Motor neuron (in vitro differentiated cells): ENCODE results near the gene SHC1. TPM values are rescaled to one million over a fixed set of nuclear protein-coding genes. Genes with fewer than 3 reads are reported as not detected.

Source experiments
- ATAC-seq, 8 experiments: fragments of 200-7000 bp; cut with Tn5 transposase; replicated peaks in 6 of 8; 2 replicates each; pipeline ENCODE4 v1.8.0; 2021; ENCODE audit warnings: mild to moderate bottlenecking in 8 of 8, moderate library complexity in 8 of 8
- H3K27ac ChIP-seq, 2 donors: fragments of 250-450 bp; sonication (Bioruptor Pico); 2 replicates each; pipeline ENCODE4 v1.9.0; 2021; ENCODE audit warnings: antibody characterized with exemption in 2 of 2, mild to moderate bottlenecking in 2 of 2, moderate library complexity in 1 of 2
- H3K4me1 ChIP-seq, 2 donors: fragments of 250-450 bp; sonication (Bioruptor Pico); replicated peaks in 1 of 2; 2 replicates each; pipeline ENCODE4 v1.6.1; 2021; ENCODE audit warnings: antibody characterized with exemption in 2 of 2, mild to moderate bottlenecking in 2 of 2, moderate library complexity in 1 of 2
- H3K4me3 ChIP-seq, 5 donors: fragments of 250-450 bp; sonication (Bioruptor Pico); 2 replicates each; pipeline ENCODE4 v1.9.0; 2021; ENCODE audit warnings: antibody characterized with exemption in 5 of 5, mild to moderate bottlenecking in 5 of 5, moderate library complexity in 4 of 5
- WGBS, 10 experiments: fragments of 450-650 bp; shearing (Covaris generic); methylation state at CpG; one replicate each; pipeline ENCODE4 v1.0.0; 2022; 5-methylcytosine and 5-hydroxymethylcytosine counted together
- in situ Hi-C, 9 experiments: fragments of 400-800 bp; cut with MboI; loops; one replicate each; pipeline ENCODE4 v1.15.0; 2021; ENCODE audit warnings: low sequenced_read_pairs in 9 of 9, low pct_unique_long_range_greater_than_20kb in 2 of 9; ENCODE audit not compliant: unreplicated experiment in 9 of 9
- total RNA-seq, 8 experiments: library from RNA; unstranded; fragments of 300-600 nt; gene quantifications; 2 replicates each; pipeline versions ENCODE4 v1.2.3 to v1.2.4, GENCODE V29; 2022

The SHC1 gene
- total RNA-seq, 8 experiments from 2014 or later: 24.8 to 184 (median 53.5) TPM

DNA sequence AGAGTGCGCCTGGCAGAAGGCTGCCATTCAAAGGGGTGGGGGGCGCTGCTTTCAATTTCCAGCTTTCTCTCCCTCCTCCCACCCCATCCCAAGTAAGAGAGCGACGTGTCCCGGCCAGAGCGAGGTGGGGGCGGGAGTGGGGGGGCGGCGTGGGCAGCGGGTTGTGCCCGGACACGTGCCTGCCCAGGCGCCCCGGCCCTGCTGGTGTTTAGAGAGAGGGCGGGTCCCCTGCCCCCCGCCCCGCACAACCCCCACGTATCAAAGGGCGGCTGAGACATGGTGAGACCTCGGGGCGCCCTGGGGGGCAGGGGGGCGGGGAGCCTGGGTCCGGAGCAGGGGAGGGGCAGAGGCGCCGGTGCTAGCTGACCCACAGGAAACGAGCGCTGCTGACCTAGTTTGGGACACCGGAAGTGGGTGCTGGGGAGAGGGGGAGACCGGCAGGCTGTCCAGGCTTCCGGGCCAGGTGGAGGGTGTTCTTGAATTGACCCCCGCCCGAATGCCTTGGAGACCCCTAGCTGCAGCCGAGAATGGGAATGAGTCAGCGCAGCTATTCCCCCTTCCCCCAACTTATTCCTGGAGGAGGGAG is 33.3 kb upstream of the SHC1 start:
- Histone ChIP-seq H3K27ac (peak overlapping the region; percentile 91 to 93), H3K4me3 (peak overlapping the region; percentile 44 to 70 (median 54)), H3K4me1 (peaks cover 20 to 29% of the 10 kb centered on the region in 2 donors)
- in situ Hi-C loops: no loop called here
- 0 to 2% methylated on average over 5 to 8 of the region's 34 CpGs; no CpG with 5 or more reads in 8 of the 10 experiments for WGBS, 10 experiments
- ATAC-seq: peak in 7 of 8 experiments; percentile 0 to 21 (median 6)

DNA sequence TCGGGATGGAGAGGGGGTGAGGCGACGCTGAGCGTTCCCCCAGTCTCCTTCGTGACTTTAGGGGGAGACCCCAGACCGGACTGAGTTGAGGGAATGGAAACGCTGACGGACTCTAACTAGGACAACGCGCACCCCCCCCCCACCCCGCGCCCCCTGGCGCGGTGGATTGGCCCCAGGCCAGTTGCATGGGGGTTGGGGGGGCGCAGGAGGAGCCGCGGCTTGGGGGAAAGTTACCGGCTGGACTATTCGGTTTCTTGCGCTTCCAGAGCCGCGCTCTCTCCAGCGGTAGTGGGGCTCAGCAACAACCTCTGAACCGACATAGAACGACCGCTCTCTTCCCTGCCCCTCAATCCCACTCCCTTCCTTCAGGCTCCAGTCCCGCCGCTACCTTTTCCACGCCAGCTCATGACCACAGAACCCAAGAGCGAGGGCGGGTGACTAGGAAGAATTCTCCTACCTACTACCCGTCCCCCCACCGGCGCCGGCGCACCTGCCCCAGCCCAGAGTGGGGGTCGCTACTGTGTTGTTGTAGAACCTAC is 32.7 kb upstream of the SHC1 start:
- peaks cover 19 to 26% of the 10 kb centered on the region in 2 donors for H3K4me1 ChIP-seq
- no peak for ATAC-seq
- in situ Hi-C loops: no loop called here
- WGBS, 10 experiments: 0 to 3% (median 0%) methylated on average over 1 to 9 of the region's 37 CpGs; no CpG with 5 or more reads in 7 of the 10 experiments
- H3K27ac ChIP-seq: peak overlapping the region; percentile 91 to 93
- H3K4me3 ChIP-seq: peak overlapping the region; percentile 44 to 70 (median 54)

DNA sequence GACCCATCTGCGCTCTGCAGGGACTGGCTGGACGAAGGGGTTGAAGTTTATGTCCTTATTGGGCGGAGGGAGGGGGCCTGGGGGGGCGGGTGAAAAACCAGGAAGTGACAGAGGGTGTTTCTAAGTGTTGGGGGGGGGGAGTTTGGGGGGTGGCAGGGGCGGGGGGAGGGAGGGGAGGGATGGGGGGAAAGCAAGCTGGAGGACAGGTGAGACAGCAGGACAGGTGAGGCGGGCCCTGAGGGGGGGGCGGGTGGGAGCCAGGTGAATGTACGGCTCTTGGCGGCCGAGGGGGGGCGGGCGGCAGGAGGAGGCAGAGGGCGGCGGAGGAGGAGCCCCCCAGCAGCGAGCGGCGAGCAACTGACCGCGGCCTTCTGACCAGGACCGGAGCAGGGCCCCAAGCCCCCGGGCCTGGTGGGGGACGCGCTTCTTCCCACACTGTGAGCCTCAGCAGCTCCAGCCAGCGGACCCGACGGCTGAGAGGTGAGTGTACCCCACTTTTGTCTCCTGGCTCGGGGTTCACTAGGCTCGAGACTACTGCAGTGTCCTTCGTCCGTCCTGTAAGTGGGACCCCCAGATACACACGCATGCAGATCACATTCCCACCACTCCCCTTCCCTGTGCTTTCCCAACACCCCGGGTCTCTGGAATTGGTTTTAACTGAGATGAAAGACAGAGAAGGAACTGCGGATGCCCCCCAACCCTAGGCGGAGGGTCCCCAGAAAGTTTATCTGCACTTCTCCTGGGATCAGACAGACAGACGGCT is 32.1 kb upstream of the SHC1 start, which contains the start of gene ZBTB7B:
Gene ZBTB7B, plus strand, starts transcription at position 339 of the 763 bp plus-strand sequence. CDS start 11,859 bp downstream, outside the sequence.
- peak within 1 kb of the TSS; percentile 49 to 74 (median 56) for H3K4me3 ChIP-seq
- peaks cover 16 to 24% of the 10 kb centered on the region in 2 donors for H3K4me1 ChIP-seq
- peak within 1 kb of the TSS; percentile 91 to 93 for H3K27ac ChIP-seq
- peak in 4 of 8 experiments; percentile 0 to 6 (median 3) for ATAC-seq
- WGBS, 10 experiments: 0 to 6% (median 4%) methylated on average over 1 to 11 of the region's 35 CpGs; no CpG with 5 or more reads in 6 of the 10 experiments
- in situ Hi-C loops: no loop called here

DNA sequence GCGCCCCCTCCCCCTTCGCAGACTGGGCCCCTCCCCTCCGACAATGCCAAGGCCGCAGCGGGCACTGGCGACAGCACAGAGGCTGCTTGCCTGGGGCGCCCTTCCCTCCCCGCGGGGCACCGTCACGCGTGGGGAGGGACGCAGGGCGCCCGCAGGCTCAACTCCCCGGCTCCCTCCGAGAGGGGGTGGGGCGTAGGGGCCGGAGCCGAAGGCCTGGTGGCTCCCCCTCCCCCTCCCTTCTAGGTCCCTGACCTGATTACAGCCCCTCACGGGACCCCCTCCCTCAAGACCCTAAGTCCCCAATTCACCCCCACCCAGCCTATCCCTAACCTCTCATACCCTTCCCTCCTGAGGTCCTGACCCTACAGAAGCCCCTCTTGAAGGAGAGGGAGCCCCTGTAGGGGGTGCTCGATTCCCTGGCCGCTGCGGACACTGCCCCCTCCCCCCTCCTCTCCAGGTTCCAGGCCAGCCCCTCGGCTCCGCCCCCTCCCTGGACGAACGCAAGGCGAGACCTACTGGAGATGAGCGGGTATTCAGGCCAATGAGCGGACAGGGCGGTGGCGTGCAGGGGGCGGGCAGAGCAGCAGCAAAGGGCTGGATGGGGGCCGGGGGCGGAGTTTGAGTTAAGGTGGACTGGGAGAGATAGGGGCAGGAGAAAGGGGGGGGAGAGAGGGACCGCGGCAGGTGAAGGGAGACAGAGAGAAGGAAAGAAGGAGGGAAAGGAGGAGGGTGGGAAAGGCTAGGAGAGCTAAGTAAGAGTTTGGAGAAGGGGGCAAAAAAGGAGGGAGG is 31.3 kb upstream of the SHC1 start:
- ATAC-seq: peak; percentile 65 to 76 (median 68)
- in situ Hi-C loops: no loop called here
- peak overlapping the region; percentile 86 to 87 for H3K27ac ChIP-seq
- H3K4me3 ChIP-seq: peak overlapping the region; percentile 49 to 74 (median 56)
- H3K4me1 ChIP-seq: peaks cover 16 to 24% of the 10 kb centered on the region in 2 donors
- WGBS, 10 experiments: 0% methylated on average over 5 of the region's 38 CpGs; no CpG with 5 or more reads in 9 of the 10 experiments

DNA sequence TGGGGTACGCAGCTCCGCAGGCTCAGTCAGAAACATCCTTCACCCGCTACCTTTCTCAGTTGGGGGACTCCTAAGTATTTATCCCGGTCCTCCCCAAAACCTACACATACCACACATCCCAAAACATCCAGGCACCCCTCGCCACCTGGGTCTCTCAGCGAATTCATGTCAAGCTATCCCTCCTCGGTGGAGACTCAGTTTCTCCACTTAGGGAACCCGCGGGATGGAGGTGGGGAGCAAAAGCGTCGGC is 30.8 kb upstream of the SHC1 start:
- peak overlapping the region; percentile 49 to 74 (median 56) for H3K4me3 ChIP-seq
- in situ Hi-C loops: no loop called here
- ATAC-seq: peak in 1 of 8 experiments; percentile 6
- peak overlapping the region; percentile 86 to 87 for H3K27ac ChIP-seq
- H3K4me1 ChIP-seq: peaks cover 16 to 24% of the 10 kb centered on the region in 2 donors
- WGBS, 10 experiments: 0% methylated on average over 2 of the region's 11 CpGs; no CpG with 5 or more reads in 8 of the 10 experiments

DNA sequence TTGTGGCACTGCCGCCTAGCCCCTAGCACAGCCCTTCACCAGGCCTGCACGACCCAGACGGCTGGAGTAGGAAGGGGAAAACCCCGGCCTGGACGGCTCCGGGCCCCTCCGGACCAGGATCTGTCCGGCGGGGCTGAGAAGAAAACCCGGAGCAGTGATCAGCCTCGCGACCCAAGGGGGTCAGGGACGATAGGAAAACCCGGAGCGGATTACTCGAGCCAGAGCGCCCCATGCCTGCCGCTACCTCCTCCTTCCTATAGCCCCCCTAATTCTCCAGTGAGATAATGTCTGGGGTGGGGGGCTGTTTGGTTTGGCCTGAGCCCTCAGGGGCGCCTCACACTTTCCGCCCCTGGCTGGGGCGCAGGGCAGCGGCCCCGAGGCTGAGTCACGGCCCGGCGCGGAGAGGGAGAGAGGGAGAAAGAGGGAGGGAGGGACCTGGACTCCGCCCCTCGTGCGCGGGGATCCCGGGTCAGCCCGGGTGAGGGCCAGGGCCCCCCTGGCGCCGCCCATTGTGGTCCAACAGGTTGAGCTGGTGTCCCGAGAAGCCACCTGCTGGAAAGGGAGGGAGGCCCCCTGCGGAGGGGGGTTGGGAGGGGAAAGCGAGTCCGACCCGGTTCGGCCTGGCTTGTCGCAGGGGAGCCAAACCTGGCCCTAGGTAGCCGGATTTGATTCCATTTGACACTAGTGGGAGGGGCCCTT is 30.3 kb upstream of the SHC1 start:
- H3K4me3 ChIP-seq: peak overlapping the region; percentile 49 to 74 (median 56)
- ATAC-seq: peak; percentile 41 to 62 (median 56)
- H3K27ac ChIP-seq: peak overlapping the region; percentile 86 to 87
- peaks cover 16 to 24% of the 10 kb centered on the region in 2 donors for H3K4me1 ChIP-seq
- in situ Hi-C loops: no loop called here
- WGBS, 10 experiments: 0% methylated on average over 3 to 13 of the region's 43 CpGs; no CpG with 5 or more reads in 6 of the 10 experiments

DNA sequence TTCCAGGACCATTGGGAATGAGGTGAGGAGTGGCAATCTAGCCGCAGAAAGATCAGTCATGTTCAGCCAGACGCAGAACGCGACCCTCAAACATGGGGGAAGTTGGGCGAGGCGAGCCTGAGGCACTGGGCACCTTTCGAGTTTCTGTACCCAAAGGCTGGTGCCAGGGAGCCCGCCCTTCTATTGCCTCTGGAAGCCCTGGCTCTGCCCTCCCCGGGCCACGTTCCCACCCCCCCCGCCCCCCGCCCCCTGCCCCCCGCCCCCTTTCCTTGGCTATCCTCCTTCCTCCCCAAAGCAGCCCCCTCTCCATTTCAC is 29.8 kb upstream of the SHC1 start:
- H3K4me3 ChIP-seq: peak overlapping the region; percentile 49 to 74 (median 56)
- 0% methylated on average over 1 to 4 of the region's 13 CpGs; no CpG with 5 or more reads in 7 of the 10 experiments for WGBS, 10 experiments
- in situ Hi-C loops: no loop called here
- H3K27ac ChIP-seq: peak overlapping the region; percentile 86 to 87
- H3K4me1 ChIP-seq: peaks cover 19 to 22% of the 10 kb centered on the region in 2 donors
- no peak for ATAC-seq

DNA sequence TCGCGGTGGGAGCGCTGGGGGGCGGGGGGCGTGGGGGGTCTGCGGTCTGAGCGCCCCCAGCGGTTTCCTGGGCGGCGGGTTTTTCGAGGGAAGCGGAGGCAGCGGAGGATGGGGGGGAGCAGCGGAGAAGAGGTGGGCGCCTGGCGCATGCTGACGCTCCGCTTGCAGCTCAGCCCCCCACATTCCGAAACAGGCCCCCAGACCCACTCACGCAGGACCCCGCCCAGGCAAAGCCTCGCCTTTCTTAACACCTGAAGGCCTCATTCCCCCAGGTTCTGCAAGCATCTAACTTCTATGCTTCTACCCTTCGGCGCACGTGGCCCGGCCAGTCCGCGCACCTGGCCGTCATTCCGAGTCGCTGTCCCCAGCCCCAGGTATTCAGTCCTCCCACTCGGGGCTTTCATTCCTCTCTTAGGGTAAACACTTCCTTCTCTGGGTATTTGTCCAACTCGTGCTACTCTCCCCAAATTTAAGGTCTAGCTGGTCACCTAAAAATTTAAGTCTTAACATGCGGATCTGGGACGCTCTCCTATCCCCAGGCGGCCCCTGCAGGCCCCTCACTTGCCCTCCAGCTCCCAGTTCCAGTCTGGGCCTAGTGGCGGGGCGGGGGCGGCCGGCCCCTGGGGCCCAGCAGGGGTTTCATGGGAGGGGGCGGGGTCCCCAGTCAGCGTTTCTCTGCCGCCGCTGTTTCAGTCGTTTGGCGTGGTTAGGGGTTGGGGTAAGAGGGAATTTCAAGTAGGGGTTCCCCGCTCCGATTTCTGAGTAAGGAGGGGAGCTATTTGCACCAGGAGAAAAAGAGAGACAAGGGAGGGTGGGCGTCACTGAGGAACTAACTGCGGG is 29.2 kb upstream of the SHC1 start:
- in situ Hi-C loops: no loop called here
- Histone ChIP-seq H3K27ac (peak overlapping the region; percentile 86 to 87), H3K4me1 (peaks cover 16% of the 10 kb centered on the region in 2 donors), H3K4me3 (peak overlapping the region; percentile 49 to 74 (median 56))
- WGBS, 10 experiments: 0 to 6% (median 0%) methylated on average over 1 to 16 of the region's 50 CpGs; no CpG with 5 or more reads in 4 of the 10 experiments
- no peak for ATAC-seq

DNA sequence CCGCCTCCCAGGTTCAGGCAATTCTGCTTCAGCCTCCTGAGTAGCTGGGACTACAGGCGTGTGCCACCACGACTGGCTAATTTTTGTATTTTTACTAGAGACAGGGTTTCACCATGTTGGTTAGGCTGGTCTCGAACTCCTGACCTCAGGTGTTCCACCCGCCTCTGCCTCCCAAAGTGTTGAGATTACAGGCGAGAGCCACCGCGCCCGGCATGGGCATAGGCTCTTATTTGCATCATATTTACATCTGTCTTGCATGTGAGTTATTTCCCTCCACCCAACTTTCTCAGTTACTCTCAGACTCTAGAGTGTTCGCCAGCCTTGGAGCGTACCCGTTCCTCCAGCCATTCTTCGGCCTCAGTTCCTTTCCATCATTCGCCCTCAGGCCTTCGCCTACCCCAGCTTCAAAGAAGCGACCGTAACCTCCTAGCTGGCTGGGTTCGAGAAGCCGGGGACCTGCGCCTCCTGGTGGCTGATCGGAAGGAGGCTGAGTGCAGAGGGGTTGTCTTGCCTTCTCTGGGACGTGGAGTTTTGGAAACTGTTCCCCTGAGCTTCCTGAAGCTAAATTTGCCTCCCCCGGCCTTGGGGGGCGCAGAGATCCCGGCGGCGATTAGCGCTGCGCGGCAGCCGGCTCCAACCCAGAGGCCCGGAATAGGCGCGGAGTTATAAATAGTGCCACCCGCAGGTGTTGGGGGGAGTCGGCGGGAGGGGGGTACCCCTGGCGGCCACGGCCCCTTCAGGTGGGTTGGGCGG is 28.4 kb upstream of the SHC1 start:
- ATAC-seq: peak in 3 of 8 experiments; percentile 5 to 14 (median 8)
- 0 to 43% (median 12%) methylated on average over 2 to 20 of the region's 40 CpGs; no CpG with 5 or more reads in 4 of the 10 experiments for WGBS, 10 experiments
- in situ Hi-C loops: no loop called here

DNA sequence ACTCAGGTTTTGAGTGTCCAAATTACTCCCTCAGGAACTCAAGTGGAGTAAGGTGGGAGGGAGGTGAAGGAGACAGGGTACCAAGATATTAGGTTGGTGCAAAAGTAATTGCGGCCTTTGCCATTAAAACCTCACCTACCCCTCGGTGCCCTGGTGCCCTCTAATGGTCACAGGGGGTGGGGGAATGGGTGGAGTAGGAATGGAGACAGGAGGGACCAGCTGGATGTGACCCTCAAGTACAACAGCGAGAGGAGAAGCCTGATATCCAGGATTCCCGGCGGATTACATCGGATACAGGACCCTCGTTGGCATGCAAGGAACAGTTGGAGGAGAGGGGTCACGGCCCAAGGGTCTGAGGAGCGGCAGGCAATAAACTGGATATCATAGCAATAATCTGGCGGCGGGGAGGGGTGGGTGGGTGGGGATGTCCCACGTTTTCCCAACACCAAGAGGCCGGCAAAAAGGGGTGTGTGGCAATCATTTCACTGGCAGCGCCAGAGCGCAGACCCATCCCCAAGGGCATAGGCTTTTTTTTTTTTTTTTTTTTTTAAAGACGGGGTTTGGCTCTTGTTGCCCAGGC is 27.7 kb upstream of the SHC1 start:
- H3K4me1 ChIP-seq: peaks cover 12 to 15% of the 10 kb centered on the region in 2 donors
- no peak overlapping the region for H3K4me3 ChIP-seq
- H3K27ac ChIP-seq: no peak overlapping the region
- in situ Hi-C loops: no loop called here
- WGBS, 10 experiments: 80 to 100% (median 90%) methylated on average over 1 to 8 of the region's 16 CpGs; no CpG with 5 or more reads in 5 of the 10 experiments
- ATAC-seq: no peak

More for the DNA sequence above, 28.4 kb upstream of the SHC1 start:
- peak overlapping the region; percentile 49 to 74 (median 56) for H3K4me3 ChIP-seq
- peaks cover 8 to 9% of the 10 kb centered on the region in 2 donors for H3K4me1 ChIP-seq
- peak overlapping the region in 1 of 2 donors; percentile 87 for H3K27ac ChIP-seq
